GM19043 (cell line): ENCODE results near the gene GORASP2.

Source experiments
- ATAC-seq: cut with Tn5 transposase; IDR thresholded peaks from one replicate; pipeline ENCODE4 v1.9.1; 2021; ENCODE audit warnings: low read depth; ENCODE audit not compliant: unreplicated experiment

Gene GORASP2

DNA sequence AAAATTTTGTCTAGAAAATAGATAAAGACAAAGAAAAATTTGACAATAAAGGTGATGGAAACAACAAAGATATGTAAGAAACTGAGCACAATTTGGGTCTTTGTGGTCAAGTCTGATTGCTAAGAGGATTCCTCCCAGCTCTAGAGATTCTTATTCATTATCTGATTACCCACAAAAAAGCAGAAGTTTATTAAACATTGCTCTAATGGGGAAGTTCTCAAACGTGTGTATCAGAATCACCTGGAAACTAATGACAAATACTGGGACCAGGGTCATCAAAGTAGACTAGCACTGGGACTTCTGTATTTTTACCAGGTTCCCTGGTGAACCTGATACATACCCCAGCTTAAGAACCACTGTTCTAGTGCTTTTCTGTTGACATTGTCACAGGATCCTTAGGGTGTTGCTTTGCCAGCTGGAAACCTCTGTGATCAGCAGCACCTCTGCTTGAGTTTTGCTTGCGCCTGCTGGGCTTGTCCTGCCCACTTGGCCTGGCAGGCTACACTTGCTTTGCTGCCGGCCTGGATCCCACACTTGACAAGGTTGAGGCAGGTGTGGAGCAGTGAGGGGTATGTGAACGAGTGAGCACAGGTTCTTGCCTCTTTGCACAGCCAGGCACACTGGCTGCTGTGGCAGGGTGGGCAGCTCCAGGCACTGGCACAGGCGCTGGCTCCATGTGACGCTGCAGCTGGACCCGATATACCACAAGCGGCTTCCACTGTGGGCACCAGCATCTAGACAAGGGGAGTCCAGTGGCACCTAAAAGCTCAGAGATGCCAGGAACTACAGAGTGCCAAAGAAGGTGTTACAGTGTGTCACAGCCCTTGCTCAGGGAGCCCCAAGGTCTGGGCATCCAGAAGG, 6.2 kb upstream of the GORASP2 start:
- ATAC-seq = no peak

DNA sequence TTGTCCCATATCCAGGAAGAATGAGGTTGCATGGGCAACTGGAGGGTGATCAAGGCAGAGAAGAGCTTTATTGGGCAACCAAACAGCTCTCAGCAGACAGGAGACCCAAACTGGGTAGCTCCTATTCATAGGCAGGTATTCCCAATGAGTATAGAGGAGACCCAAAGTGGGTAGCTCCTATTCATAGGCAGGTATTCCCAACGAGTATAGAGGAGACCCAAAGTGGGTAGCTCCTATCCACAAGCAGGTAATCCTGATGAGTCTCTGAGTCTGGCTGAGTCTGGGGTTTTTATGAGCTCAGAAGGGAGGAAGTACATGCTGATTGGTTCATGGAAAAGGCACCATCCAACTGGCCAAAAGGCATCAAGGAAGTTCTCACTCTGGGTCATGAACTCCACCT, 5.3 kb upstream of the GORASP2 start:
- ATAC-seq = no peak

DNA sequence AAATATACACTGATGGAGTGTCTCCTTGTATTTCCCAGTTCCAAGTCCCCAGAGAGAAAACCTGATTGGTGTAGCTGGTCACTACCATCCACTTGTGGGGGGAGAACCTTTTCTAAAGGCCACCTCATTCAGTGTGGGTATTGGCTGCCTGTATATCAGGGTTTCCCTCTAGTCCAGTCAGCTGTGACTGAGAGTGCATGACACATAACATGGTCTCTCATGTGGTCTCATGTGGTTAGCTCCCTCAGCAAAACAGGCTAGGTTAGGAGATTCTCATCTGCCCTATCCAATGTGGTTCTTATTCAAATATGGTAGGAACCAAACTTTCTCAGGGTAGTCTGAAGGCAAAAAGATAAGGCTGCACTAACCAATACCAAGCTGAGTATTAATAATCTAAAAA, 4.1 kb upstream of the GORASP2 start:
- no peak for ATAC-seq

DNA sequence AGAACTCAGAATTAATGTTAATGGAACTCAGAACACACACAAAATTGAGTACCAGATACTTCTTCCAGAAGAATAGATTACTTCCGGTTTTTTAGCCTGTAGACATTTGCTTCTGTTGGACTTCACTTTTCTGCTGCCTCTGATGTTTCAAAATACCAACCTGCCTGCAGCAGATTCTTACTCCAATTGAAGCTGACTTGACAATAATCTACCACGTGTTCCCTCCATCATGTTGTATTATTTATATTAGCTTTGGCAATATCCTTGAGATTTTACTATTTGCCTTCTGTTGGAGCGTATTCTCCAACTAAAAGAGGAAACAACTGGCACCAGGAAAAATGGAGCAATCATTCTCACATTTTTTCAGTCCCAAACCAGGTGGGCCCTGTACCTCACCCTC, 3.1 kb upstream of the GORASP2 start:
- ATAC-seq = no peak

DNA sequence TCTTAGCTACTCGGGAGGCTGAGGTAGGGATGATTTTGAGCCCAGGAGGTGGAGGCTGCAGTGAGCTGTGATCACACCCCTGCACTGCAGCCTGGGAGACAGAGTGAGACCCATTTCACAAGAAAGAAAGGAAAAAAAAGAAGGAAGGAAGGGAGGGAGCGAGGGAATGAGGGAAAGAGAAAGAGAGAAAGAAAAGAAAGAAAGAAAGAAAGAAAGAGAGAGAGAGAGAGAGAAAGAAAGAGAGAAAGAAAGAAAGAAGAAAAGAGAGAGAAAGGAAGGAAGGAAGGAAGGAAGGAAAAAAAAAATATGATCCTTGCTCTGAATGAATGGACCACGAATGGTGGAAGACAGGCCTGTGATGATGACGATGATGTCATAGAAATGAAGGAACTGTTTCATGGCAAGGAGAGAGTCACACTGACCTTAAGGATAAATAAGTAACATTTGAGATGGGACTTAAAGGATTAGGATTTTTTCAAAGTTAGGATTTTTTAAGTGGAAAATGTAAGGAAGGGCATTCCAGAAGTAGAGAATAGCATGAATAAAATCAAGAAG, 2.2 kb upstream of the GORASP2 start:
- no peak for ATAC-seq

DNA sequence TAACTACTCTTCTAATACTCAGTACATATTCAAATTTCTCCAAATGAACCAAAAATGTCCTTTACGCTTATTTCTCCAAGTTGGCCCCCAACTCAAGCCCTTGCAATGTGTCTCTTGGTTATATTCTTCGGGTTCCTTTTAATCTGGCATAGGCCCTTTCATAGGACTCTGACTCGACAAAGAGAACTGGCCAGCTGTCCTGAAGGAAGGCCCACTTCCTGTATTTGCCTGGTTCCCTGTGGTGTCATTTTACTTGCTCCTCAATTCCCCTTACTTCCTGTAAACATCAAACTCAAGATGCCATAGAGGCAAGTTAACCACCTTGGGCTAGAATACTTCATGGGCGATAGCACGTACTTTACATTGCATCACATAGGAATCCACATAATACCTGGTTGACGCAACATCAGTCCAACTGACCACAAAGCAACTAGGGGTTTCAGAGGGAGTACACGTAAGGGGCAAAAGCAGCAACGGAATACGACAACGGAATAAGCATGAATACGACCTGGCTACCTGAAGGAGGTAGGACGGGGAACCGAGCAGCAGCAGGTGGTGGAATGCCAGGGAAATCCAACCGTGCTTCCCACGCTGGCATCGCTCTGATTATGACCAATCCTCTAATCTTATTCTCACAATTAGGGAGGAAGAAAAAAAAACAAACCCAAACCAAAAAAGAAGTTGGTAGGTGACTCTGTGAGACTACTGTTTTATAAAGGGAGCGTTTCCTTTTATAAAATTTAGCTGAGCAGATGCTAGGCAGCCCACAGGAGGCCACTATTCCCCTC, 823 bp upstream of the GORASP2 start:
- no peak for ATAC-seq

DNA sequence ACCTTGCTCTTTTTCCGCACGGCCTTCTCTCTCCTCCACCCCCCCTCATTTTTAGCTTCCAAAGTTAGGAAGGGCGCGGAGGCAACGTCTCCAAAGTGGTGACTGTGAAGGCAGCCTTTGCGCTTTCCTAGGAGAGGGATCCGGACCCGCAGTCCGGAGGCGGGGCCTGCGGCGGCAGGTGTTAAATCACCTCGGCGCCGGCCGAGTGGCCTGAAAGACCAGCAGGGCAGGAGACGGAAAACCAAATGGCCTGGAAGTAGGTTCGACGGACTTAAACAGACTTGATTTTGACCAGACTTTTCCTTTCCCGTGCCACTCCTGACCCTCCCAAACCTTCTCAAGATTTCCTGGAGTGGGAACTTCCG, 615 bp downstream of the GORASP2 start:
- no peak for ATAC-seq

DNA sequence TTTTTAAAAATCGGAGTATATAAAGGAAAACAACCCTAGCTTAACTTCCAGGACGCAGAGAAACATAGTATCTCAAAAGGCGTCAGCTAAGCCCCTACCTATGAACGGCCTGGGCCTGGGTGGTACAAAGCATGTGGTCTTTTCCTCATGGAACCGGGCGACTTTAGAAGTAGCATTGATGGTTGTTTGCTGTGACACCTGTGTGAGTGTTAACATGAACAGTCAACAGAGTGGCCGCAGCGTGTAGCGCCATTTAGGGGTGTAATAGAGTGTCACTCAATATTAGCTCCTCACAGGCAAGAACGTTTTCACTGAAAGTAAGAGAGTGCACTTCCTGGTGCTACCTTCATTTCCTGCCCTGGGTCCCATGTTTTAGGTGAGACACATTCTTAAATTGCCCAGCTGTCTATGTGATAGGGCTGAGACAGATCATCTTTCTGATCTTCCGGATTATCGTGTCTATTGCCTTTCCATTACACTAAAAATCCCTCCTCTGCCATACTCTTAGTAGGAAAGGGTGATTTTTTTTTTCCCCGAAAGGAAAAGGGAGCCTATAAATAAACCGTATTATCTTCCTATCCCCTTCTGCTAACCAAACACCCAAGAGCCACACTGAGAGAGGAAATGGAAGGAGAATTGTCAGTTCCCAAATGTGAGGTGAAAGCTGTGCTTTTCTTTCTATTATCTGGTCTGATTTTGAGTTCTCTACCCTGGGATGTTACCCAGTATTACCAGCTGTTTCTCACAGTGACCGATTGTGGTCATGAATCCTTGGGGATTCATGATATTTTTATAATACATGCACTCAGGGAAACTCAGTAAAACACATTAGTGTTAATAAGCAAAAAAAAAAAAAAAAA, 1.3 kb downstream of the GORASP2 start:
- peak; percentile 36 for ATAC-seq

DNA sequence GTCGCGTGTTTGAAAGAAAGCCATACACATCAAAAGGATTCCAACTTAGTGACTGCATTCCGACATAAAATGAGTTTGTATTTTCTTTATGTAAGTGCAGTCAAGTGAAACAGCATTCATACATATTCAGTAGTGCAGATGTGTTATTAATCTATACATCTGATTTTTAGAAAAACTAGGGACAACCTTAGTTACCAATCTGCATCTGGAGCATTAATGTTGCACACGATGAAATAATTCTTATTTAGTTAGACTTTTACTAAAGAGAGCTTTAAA, 1.9 kb downstream of the GORASP2 start:
- ATAC-seq = no peak

DNA sequence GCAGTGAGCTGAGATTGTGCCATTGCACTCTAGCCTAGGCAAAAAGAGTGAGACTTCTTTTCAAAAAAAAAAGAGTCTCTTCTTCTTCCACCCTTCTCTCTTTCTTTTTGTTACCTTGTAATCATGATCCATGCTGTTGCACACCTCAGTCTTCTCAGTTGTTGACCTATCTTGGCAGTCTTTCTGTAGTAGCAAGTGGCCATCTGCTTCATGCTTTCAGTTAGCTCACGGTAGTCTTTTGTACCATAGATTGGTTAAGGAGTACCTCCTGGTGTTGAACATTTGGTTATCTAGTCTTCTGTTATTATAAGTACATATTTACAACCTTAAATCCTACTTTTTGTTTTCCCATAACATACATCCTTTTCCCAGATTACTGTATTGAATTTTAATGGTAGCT, 3.1 kb downstream of the GORASP2 start:
- ATAC-seq = no peak

DNA sequence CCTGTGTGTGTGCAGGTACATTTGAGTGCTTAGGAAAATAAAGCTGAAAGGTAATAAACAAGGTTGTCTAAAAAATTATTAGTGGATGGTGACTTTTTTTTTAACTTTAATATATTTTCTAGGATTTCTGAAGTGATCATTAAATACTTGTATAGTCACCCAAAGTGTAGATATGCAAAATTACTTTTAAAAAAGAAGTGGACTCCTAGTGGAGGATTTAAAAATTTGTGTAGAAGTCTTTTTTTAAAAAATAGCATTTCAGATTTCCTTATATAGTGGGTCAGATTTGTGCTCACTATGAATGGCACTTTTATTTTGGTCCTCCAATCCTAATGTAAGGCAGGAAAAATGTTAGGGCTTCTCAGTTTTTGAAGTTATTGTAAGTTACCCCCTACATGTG, 3.9 kb downstream of the GORASP2 start:
- ATAC-seq = no peak

DNA sequence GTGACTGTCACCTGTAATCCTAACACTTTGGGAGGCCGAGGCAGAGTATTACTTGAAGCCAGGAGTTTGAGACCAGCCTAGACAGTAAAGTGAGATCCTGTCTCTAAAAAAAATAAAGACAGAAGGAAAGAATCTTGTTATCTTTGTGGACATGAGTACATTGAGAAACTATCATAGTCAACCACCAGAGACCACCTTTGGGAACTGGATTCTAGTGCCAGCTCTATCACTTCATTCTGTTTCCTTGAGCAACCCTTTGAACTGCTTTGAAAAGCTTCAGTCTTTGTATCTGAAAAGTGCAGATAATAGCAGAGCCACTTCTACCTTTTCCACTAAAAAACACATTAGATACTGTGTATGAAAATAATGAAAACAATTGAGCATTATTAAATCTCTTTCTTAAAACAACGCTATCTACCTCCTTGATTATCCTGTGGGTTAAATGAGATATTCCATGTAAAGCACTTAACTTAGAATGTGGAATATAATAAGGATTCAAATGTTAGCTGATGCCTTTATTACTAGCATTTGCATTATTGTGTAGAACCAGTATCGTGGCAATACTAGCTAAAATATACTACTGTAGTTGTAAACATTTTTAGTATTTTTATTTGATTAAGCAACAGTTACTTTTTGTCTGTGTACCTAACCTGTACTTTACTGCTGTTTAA, 8.8 kb downstream of the GORASP2 start:
- no peak for ATAC-seq

DNA sequence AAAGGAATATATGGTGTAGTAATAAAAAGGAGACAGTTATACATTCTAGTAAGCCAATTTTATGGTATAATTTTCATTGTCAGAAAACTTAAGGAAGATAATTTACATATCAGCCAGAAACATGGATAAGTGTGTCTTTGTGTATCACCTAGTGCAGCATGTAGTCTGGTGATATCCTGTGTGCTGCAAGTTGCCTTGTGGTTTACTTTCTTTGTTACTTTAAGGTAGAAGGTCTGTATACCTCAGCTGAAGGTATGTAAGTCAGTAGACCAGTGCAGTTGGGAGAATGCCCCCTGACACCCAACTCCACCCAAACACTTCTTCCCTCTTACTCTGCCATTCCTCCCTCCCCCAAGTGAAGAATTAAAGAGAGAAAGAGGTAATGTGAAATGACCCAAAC, 11.0 kb downstream of the GORASP2 start:
- no peak for ATAC-seq

DNA sequence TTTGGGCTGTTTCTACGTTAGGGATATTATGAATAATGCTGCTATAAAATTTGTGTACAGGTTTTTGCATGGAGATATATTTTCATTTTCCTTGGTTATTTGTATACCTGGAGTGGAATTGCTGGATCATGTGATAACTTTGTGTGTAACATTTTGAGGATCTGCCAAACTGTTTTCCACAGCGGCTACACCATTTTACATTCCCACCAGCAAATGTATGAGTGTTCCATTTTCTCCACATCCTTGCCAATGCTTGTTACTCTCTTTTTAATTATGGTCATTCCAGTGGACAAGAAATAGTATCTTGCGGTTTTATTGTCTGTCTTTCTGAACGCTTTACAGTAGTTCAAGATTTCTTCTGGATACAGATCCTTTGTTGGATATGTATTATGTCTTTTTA, 13.6 kb downstream of the GORASP2 start:
- no peak for ATAC-seq

DNA sequence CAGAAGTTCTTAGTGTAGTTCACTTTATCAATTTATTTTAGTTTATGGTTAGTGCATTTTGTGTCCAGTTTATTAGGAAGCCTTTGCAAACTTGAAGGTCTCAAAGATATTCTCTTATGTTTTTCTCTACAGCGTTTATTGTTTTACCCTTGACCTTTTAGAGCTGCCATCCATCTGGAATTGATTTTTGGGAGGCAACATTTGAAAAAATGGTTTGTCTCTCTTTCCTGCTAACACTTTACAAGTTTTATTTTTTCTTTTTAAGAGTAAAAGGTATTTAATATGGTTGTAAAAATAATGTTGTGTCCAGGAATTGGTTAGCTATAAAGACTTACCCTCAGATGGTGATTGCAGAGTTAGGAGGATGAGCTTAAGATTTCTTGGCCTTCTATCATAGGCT, 14.0 kb downstream of the GORASP2 start:
- ATAC-seq = no peak

DNA sequence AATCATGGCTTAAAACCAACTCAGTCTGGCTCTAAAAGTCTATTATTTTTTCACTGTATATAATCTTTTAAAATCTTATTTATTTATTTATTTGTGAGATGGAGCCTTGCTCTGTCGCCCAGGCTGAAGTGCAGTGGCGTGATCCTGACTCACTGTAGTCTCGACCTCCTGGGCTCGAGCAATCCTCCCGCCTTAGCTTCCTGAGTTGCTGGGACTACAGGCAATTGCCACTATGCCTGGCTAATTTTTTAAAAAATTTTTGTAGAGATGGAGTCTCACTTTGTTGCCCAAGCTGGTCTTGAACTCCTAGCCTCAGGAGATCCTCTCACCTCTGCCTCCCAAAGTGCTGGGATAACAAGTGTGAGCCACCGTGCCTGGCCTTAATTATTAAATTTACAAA, 14.5 kb downstream of the GORASP2 start:
- no peak for ATAC-seq

DNA sequence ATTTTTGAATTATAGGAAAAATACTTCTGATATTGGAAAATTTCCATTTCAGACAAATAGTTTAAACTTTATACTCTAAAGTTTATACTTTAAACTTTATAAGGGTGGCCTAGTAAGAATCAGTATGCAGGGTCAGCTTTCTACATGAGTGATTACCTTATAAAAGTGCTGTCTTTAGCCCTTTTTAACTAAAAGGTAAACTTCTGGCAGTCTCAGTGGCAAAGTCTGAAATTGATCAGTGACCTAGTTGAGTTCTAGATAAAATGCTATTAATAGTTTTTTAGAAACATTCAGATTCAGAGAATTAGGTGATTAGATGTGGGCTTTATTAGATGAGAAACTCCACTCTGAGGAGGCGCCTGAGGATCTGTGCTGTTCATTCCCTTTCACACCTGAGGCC, 15.5 kb downstream of the GORASP2 start:
- no peak for ATAC-seq

DNA sequence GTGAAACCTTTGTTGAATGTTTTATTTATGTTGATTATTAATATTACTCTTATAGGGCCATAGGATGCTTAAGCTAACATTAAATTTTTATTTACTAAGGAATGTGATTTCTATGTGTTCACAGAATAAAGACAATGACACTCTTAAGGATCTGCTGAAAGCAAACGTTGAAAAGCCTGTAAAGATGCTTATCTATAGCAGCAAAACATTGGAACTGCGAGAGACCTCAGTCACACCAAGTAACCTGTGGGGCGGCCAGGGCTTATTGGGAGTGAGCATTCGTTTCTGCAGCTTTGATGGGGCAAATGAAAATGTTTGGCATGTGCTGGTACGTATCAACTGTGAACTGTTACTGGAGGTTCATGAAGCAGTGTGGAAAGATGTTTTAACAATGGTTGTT, 20.4 kb downstream of the GORASP2 start:
- ATAC-seq = no peak

DNA sequence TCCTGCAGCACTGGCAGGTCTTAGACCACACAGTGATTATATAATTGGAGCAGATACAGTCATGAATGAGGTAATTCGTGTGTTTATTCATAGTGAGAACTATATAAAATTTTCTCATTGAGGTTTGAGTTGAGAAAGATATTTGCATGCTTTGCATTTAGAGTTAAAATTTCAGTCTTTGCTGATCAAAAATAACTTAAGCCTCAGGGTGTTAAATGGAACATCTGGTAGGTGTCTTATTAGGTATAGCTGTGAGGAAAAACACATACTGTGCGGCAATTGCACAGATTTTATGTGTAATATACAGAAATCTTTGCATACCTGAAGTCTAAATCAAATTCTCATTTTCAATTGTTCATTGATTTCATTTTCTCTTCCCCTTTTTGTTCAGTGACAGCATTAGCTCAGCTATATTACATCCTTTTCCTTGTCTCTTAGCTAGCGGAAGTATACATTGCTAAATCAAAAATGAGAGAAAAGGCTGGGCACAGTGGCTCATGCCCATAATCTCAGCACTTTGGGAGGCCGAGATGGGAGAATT, 21.2 kb downstream of the GORASP2 start:
- ATAC-seq = peak; percentile 77

DNA sequence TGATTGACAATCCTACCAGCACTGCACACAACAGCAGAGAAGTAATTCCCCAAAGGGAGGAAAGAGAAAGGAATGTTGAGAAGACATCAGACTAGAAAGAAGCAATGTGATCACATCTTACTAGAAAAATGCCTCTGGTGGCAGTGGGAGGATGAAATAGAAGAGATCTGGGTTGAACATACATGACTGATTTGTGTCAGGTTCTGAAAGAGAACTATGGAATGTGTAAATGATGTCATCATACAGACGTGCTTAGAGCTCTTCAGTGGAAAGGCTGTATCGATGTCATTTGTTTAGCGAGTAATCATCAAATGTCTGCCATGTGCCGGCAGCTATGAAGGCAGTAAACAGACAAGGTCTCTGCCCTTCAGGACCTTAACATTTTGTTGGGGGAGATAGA, 24.9 kb downstream of the GORASP2 start:
- no peak for ATAC-seq
